HG03432 (cell line): ENCODE results near the gene PRPF19.
A peak's percentile ranks its signal among the peaks of the same experiment; 100 is the strongest.

ENCODE experiments used
- ATAC-seq: cut with Tn5 transposase; IDR thresholded peaks from one replicate; pipeline ENCODE4 v1.9.1; 2021; ENCODE audit warnings: mild to moderate bottlenecking, moderate library complexity; ENCODE audit not compliant: unreplicated experiment

PRPF19 gene

DNA sequence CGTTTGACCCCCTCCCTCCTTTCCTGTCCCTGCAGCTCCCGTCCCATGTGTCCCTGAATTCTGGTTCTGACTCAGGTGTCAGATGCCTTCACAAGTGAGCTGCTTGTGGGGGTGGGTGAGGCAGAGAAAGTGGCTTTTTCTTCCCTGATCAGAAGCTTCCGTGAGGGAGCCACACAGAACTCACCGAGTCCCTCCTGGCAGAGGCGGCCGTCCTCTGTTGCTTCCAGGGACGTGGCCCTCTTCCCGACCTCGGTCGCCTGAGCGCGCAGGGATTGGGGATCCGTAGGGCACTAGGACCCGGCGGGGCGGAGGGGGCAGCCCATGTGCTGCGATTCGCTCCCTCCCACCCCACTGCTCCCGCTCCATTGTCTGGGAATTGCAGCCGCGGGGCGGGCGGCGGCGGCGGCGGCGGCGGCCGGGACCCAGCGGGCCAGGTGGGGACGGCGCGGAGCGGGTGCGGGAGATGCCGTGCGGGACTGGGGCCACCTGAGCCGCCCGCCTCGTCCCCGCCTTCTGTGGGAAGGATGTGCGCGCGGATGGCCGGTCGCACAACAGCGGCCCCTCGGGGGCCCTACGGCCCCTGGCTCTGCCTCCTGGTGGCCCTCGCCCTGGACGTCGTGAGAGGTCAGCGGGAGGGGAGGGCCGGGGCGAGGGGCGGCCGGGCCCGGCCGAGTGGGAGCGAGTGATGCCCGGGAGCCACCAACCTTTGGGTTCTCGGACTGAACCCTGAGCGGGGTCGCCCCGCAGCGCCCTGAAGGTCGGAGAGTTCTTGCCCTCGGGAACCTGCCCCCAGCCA is 17.9 kb upstream of the PRPF19 start, which contains the start of gene TMEM132A:
TMEM132A (plus strand) TSS at position 351 of the 796 bp plus-strand sequence; CDS start at position 525, 174 bp downstream.
- peak; percentile 57 for ATAC-seq

GRCh38 chr11:60923800-60924109 is 17.4 kb upstream of the PRPF19 start:
- no peak for ATAC-seq

DNA sequence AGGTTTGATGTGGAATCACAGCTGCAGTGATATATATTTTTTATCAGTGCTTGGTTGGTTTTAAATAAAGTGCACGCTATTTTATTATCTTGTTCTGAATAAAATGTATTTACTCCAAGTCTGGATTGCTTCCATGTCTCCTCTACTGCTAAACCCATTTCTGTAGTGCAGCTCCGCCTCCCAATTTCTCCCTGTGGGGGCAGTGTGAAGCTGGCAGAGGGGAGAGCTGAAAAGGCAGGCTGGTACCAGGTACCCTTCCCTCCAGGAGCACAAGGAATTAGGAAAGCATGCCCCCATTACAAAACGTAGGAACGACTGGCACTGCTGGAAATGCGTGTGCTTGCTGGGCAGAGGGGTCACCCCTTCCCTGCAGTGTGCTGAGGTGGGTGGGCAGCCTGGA is 16.9 kb upstream of the PRPF19 start:
- no peak for ATAC-seq

DNA sequence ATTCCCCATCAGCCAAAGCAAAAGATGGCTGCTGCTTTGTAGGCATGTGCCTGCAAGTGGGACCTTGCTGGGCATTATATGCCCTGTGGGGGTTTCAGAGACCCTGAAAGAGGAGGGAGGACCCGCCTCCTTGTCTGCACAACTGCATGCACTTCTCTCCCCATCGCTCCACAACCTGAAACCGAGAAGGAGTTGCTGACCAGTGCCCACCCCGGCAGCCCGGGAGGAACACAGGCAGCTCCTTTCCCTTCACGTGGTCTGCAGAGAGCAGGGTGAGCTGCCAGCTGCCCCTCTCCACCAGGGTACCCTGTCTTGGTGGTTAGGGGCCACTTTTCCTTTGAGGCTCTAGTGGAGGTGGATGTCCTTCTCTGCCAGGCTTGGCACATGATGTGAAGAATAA is 16.5 kb upstream of the PRPF19 start:
- ATAC-seq = no peak

DNA sequence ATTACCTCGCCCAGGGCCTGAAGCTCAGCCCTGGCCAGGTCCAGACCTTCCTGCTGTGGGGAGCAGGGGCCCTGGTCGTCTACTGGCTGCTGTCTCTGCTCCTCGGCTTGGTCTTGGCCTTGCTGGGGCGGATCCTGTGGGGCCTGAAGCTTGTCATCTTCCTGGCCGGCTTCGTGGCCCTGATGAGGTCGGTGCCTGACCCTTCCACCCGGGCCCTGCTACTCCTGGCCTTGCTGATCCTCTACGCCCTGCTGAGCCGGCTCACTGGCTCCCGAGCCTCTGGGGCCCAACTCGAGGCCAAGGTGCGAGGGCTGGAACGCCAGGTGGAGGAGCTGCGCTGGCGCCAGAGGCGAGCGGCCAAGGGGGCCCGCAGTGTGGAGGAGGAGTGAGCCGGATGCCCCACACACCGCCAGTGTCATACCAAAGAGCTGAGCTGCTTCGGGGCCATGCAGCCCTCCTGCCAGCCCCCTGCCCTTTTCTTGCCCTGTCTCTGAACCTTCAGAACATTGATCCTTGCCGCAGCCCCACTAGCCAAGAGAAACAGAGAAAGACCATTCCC is 15.5 kb upstream of the PRPF19 start:
- ATAC-seq = no peak

DNA sequence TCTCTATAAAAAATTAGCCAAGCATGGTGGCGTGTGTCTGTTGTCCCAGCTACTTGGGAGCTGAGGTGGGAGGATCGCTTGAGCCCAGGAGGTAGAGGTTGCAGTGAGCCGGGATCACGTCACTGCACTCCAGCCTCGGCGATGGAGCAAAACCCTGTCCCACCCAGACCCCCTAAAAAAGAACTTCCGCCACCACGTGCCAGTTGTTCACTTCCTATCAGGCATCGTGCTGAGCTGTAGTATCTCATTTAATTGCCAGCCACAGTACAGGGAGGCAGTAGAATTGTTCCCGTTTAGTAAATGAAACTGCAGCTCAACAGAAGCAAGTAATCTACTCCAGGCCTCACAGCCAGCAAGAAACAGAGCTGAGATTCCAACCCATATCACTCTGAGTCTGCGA is 14.9 kb upstream of the PRPF19 start:
- no peak for ATAC-seq

- ATAC-seq = no peak
Measured at GRCh38 chr11:60919956-60920355, 13.6 kb upstream of the PRPF19 start.

- ATAC-seq = no peak
Measured at GRCh38 chr11:60919320-60919719, 12.9 kb upstream of the PRPF19 start.

GRCh38 chr11:60918939-60919265 is 12.5 kb upstream of the PRPF19 start:
- ATAC-seq = no peak

GRCh38 chr11:60918251-60918938 is 12.0 kb upstream of the PRPF19 start:
- ATAC-seq = no peak

- no peak for ATAC-seq
Measured at GRCh38 chr11:60917267-60917666, 10.9 kb upstream of the PRPF19 start.

GRCh38 chr11:60916669-60917206 is 10.4 kb upstream of the PRPF19 start:
- ATAC-seq = no peak

DNA sequence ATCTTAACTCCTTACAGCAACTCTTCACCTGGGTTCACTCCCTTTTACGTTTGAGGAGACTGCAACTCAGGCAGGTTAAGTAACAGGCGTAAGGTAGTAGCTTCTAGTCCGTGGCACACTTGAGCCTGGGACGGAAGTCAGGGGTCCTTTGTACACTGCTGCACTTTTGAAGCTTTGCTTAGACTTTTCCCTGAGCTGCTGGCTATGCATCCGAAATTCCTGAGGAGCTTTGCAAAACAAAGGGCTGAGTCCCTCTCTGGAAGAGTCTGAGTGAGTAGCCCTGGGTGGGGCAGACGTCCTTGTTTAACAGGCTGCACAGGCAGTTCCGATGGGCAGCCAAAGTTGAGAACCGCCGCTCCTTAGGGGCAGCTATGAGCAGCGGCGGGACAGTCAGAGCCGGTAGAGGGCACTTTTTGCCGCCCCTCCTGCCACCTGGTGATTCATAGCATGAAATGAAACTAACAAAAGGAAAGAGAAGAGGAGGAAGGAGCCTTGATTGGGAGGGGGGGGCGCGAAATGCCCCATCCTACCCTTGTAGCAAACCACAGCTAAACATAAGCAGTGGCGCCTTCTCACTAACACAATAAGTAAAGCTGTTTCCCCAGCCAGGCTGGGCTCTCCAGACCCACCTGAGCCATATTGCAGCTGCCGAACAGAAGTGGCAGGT is 9.0 kb upstream of the PRPF19 start:
- peak; percentile 59 for ATAC-seq

GRCh38 chr11:60914633-60915247 is 8.4 kb upstream of the PRPF19 start:
- ATAC-seq = peak; percentile 3

DNA sequence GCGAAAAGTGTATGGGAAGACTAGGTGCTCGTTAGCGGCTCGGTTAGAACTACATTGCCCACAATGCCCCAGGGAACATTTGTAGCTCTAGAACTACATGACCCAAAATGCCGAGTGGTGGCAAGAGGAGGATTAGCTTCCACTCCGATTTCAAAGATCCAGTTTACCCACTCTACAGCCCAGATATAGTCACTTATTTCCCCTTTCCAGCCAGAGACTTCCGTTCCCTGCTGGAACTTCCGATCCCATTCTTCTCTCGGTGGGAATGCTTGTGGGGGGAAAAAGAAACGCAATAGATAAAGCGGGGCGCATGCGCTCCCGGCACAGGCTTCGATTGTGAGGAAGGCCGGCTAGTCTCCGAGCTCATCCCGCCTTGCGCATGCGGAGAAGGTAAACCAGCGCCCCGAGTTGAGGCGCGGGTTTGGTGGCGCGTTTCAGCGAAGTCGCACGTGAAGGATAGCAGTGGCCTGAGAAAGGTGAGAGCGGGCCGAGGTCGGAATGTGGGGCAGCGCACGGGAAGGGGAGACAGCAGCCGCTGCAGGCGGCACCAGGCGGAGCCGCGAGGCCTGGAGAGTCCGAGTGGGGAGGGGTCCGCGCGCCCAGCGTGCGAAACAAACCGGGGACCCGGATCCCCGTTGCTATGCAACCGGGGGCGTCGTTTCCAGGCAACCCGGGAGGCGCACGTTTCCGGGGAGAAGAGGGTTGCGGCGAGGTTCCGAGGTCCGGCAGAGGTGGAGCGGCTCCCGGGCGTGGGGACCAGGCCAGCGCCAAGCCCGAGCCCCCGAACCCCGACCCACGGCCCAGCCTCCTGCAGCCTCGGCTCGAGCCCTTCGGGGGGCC is 7.6 kb upstream of the PRPF19 start, which contains the start of gene TMEM109:
TMEM109 (plus strand) TSS at position 366 of the 840 bp plus-strand sequence. CDS start 5,536 bp downstream, outside the sequence.
- ATAC-seq = peak; percentile 48

GRCh38 chr11:60912851-60913528 is 6.6 kb upstream of the PRPF19 start:
- no peak for ATAC-seq

GRCh38 chr11:60912223-60912850 is 6.0 kb upstream of the PRPF19 start:
- no peak for ATAC-seq

DNA sequence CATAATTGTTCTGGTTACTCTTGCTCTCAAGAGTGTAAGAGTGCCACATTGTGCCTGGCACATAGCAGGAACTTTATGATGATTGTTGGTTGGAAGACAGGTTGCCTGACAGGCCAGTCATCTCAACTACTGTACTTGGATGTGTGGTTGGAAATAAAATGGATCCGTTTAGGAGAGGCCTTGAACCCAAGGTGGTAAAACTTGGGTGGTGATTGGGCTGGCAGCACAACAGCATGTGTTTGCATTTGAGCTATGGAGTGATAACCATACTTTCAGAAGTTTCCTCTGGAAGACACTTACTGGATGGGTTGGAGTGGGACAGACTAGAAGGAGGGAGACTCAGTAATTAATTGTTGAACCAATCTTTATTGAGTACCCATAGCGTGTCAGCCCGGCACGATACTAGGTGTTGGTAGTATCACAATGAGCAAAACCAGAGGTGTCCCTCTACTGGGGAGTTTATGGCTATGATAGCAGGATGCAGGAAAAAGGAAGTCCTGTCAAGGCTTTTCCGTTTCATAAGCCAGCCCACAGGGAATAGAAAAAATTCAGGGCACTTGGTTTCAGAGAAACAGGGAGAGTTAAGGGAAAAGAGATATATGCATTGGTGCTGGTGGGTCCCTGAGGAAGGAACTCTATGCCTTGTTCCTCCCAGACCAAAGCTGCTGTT is 4.5 kb upstream of the PRPF19 start:
- no peak for ATAC-seq
